Adrenal gland (tissue), 12 donors: ENCODE data around the gene ATF7IP. TPM values are rescaled to one million over a fixed set of nuclear protein-coding genes. Genes with fewer than 3 reads are reported as not detected.

Experiments used
- DNase-seq, 7 donors: peaks; one replicate each; pipeline ENCODE4 v3.0.0-alpha.2; 2019 to 2020
- H3K27ac ChIP-seq, 5 donors: fragments of 200-600 bp; sonication (generic) in 4 of 5; 1 replicate in 3 of 5; 2 replicates in 2 of 5; pipeline versions ENCODE4 v1.5.1 to v1.8.0; 2016 to 2020; ENCODE audit warnings: mild to moderate bottlenecking in 1 of 5
- H3K27me3 ChIP-seq: fragments of 200-600 bp; 2 replicates; pipeline ENCODE4 v1.8.0; 2021
- H3K36me3 ChIP-seq, 2 donors: fragments of 200-600 bp; replicated peaks in 1 of 2; 1 replicate in 1 of 2; 2 replicates in 1 of 2; pipeline versions ENCODE4 v1.5.1 to v1.8.0; 2018 to 2022
- H3K4me1 ChIP-seq, 2 donors: fragments of 200-600 bp; replicated peaks in 1 of 2; 1 replicate in 1 of 2; 2 replicates in 1 of 2; pipeline versions ENCODE4 v1.5.1 to v1.8.0; 2018 to 2021
- H3K4me3 ChIP-seq, 4 donors: fragments of 200-600 bp; sonication (generic) in 3 of 4; one replicate each; pipeline ENCODE4 v1.5.1; 2016 to 2018
- H3K9me3 ChIP-seq, 3 donors: fragments of 200-600 bp; sonication (generic) in 1 of 3; replicated peaks in 1 of 3; 1 replicate in 2 of 3; 2 replicates in 1 of 3; pipeline versions ENCODE4 v1.5.1 to v1.8.0; 2016 to 2021
- CTCF ChIP-seq, 6 experiments: fragments of 450-650 bp in 4 of 6; fragments of 200-600 bp in 2 of 6; sonication (generic) in 1 of 6; IDR thresholded peaks; 1 replicate in 5 of 6; 2 replicates in 1 of 6; pipeline versions ENCODE4 v1.5.1 to v1.8.0; 2016 to 2021; ENCODE audit warnings: antibody characterized with exemption in 6 of 6, mild to moderate bottlenecking in 2 of 6, moderate library complexity in 1 of 6
- POLR2A ChIP-seq, 2 donors: fragments of 450-650 bp; IDR thresholded peaks; one replicate each; pipeline ENCODE4 v1.6.1; 2017; ENCODE audit warnings: antibody characterized with exemption in 2 of 2, mild to moderate bottlenecking in 2 of 2, moderate library complexity in 1 of 2
- WGBS, 4 donors: extraction: QIAGEN DNeasy Blood & Tissue Kit in 2 of 4; methylation state at CpG; one replicate each; pipeline versions ENCODE4 v1.1.5 to v1.1.7; 2013 to 2017; 5-methylcytosine and 5-hydroxymethylcytosine counted together
- intact Hi-C, 2 donors: fragments of 100-400 bp; cut with DNase I; formaldehyde crosslinking; loops; one replicate each; pipeline versions ENCODE4 v1.14.1 to v1.15.0; 2022 to 2023
- polyA plus RNA-seq, 3 donors: library from polyadenylated mRNA; stranded (reverse); fragments of 200-250 nt in 2 of 3; fragments of 350-450 nt in 1 of 3; fragmentation: Illumina TruSeq in 1 of 3; extraction: RNeasy Lipid Tissue Mini Kit (QIAGEN cat#74804) in 1 of 3; gene quantifications; one replicate each; pipeline ENCODE4 v1.2.3, GENCODE V29; 2013 to 2014
- total RNA-seq, 9 donors: library from RNA; depleted of rRNA in 4 of 9; stranded (reverse); fragments of >200 nt in 4 of 9; fragments of 120-200 nt in 1 of 9; fragmentation: NEBNext Ultra II Directional in 1 of 9; extraction: Animal tissue kit (Norgen Biotek cat#: 25700) in 1 of 9; gene quantifications; one replicate each; pipeline versions ENCODE4 v1.1.0 to v1.2.4, GENCODE V29; 2013 to 2023
- donor health status: healthy with polysubstance abuse.
- donor health status: Bipolar disorder and iron deficiency.
- donor health status: DM: yes; HTN: yes; CAD: no.
- donor health status: DM: no; HTN: no; CAD: no.
- donor health status: DM: no; HTN: no; CAD: no.
- donor health status: DM: yes; HTN: yes; CAD: no.

ATF7IP gene
- total and polyA plus RNA-seq, 12 donors = 8.5 to 101 (median 45.3) TPM

- TF ChIP-seq CTCF (IDR thresholded peaks at IDR 0.05) (no peak), POLR2A (IDR thresholded peaks at IDR 0.05) (no peak)
- peak overlapping the region in 1 of 4 donors; percentile 27 for H3K4me3 ChIP-seq
- intact Hi-C loops = no loop called here
- no peaks in the 10 kb centered on the region for H3K27me3 ChIP-seq
- 44 to 53% (median 49%) methylated on average over 1 of the region's 1 CpG for WGBS, 4 donors
- H3K27ac ChIP-seq = peak overlapping the region in 1 of 5 donors; percentile 14
- H3K9me3 ChIP-seq = no peaks in the 10 kb centered on the region
- DNase-seq = no peak
- no peaks in the 10 kb centered on the region for H3K36me3 ChIP-seq
- H3K4me1 ChIP-seq = peaks cover 13 to 49% of the 10 kb centered on the region in 2 donors
Measured at GRCh38 chr12:14408208-14408607, 42.7 kb downstream of the ATF7IP start.

- WGBS, 4 donors = 86 to 93% (median 90%) methylated on average over 5 of the region's 5 CpGs
- TF ChIP-seq POLR2A (IDR thresholded peaks at IDR 0.05) (no peak), CTCF (IDR thresholded peaks at IDR 0.05) (no peak)
- Histone ChIP-seq H3K4me1 (peaks cover 5 to 36% of the 10 kb centered on the region in 2 donors), H3K27me3 (no peaks in the 10 kb centered on the region), H3K9me3 (no peaks in the 10 kb centered on the region), H3K36me3 (no peaks in the 10 kb centered on the region), H3K27ac (no peak overlapping the region), H3K4me3 (no peak overlapping the region)
- no peak for DNase-seq
- intact Hi-C loops = no loop called here
Measured at GRCh38 chr12:14410177-14410576, 44.7 kb downstream of the ATF7IP start.

- Histone ChIP-seq H3K9me3 (no peaks in the 10 kb centered on the region), H3K36me3 (no peaks in the 10 kb centered on the region), H3K27me3 (no peaks in the 10 kb centered on the region), H3K4me1 (peaks cover 5 to 39% of the 10 kb centered on the region in 2 donors), H3K27ac (no peak overlapping the region), H3K4me3 (no peak overlapping the region)
- intact Hi-C loops = no loop called here
- WGBS, 4 donors = 88 to 94% (median 90%) methylated on average over 6 of the region's 6 CpGs
- TF ChIP-seq POLR2A (IDR thresholded peaks at IDR 0.05) (no peak), CTCF (IDR thresholded peaks at IDR 0.05) (no peak)
- DNase-seq = no peak
Measured at GRCh38 chr12:14410841-14411569, 45.5 kb downstream of the ATF7IP start.

GRCh38 chr12:14416658-14417057 is 51.2 kb downstream of the ATF7IP start:
- no peaks in the 10 kb centered on the region for H3K9me3 ChIP-seq
- TF ChIP-seq POLR2A (IDR thresholded peaks at IDR 0.05) (no peak), CTCF (IDR thresholded peaks at IDR 0.05) (no peak)
- H3K4me1 ChIP-seq = peaks cover 5 to 51% of the 10 kb centered on the region in 2 donors
- peak overlapping the region in 1 of 5 donors; percentile 12 for H3K27ac ChIP-seq
- intact Hi-C loops = no loop called here
- H3K4me3 ChIP-seq = no peak overlapping the region
- DNase-seq = peak in 1 of 7 donors; percentile 21
- no peaks in the 10 kb centered on the region for H3K36me3 ChIP-seq
- WGBS, 4 donors = 63 to 76% (median 69%) methylated on average over 1 of the region's 1 CpG
- H3K27me3 ChIP-seq = no peaks in the 10 kb centered on the region
